LNCAP (cell line): ENCODE results near the gene GULP1.

Experiments used
- CTCF ChIP-seq: fragments of 450-650 bp; IDR thresholded peaks from 2 replicates; pipeline ENCODE4 v1.5.1; 2017; ENCODE audit warnings: mild to moderate bottlenecking

The GULP1 gene

GRCh38 chr2:188416367-188416766, 124.7 kb downstream of the GULP1 start:
- TF ChIP-seq CTCF = no peak

GRCh38 chr2:188422726-188423125, 131.1 kb downstream of the GULP1 start:
- no peak for TF ChIP-seq CTCF

- TF ChIP-seq CTCF = no peak
Measured at GRCh38 chr2:188425266-188425665, 133.6 kb downstream of the GULP1 start.

GRCh38 chr2:188426121-188426520, 134.4 kb downstream of the GULP1 start:
- no peak for TF ChIP-seq CTCF

- TF ChIP-seq CTCF = no peak
Measured at GRCh38 chr2:188430705-188431104, 139.0 kb downstream of the GULP1 start.

GRCh38 chr2:188434018-188434417, 142.3 kb downstream of the GULP1 start:
- TF ChIP-seq CTCF = no peak

GRCh38 chr2:188435115-188435514, 143.4 kb downstream of the GULP1 start:
- no peak for TF ChIP-seq CTCF

GRCh38 chr2:188437537-188437936, 145.9 kb downstream of the GULP1 start:
- no peak for TF ChIP-seq CTCF
